HG02870 (cell line): ENCODE measurements around the gene ZFP2.

Experiments used
- ATAC-seq: cut with Tn5 transposase; IDR thresholded peaks from one replicate; pipeline ENCODE4 v1.9.1; 2021; ENCODE audit warnings: mild to moderate bottlenecking, moderate library complexity; ENCODE audit not compliant: unreplicated experiment

Gene ZFP2

GRCh38 chr5:178965465-178966055 lies 69.8 kb downstream of the ZFP2 start:
- ATAC-seq: no peak

- ATAC-seq: no peak
These were observed 85.7 kb downstream of the ZFP2 start for GRCh38 chr5:178981381-178981780.
